OCI-LY7 (cell line): Measurements from ENCODE around the gene XDH. TPM values are rescaled to one million over a fixed set of nuclear protein-coding genes. Genes with fewer than 3 reads are reported as not detected.

Source experiments
- BruUV-seq: library from RNA; stranded (reverse); fragments of 400-500 nt; replicated peaks from 2 replicates; lab custom pipeline; 2021; lab: Mats Ljungman, UMichigan
- CTCF ChIA-PET: fragments of 300-600 bp; sonication (Branson Sonifier 250); formaldehyde crosslinking; loops from one replicate; lab custom pipeline; 2022; ENCODE audit warnings: antibody characterized with exemption; ENCODE audit not compliant: unreplicated experiment; lab: Charles Lee
- POLR2A ChIA-PET: fragments of 300-600 bp; sonication (Branson Sonifier 250); formaldehyde crosslinking; loops from one replicate; lab custom pipeline; 2022; ENCODE audit warnings: antibody characterized with exemption; lab: Charles Lee
- DNase-seq: peaks from one replicate; pipeline ENCODE4 v3.0.0-alpha.2; 2015; ENCODE audit warnings: low spot score
- H2AFZ ChIP-seq: fragments of 200-600 bp; sonication (generic), shearing (Covaris generic); 2 replicates; pipeline ENCODE4 v1.6.1; 2014; ENCODE audit warnings: mild to moderate bottlenecking, antibody characterized with exemption, low read length, moderate library complexity
- H3K27ac ChIP-seq: fragments of 200-600 bp; sonication (generic); 2 replicates; pipeline ENCODE4 v1.5.1; 2014; ENCODE audit warnings: mixed run types, low read depth, mild to moderate bottlenecking, moderate library complexity, low read length, inconsistent platforms; ENCODE audit not compliant: poor library complexity, severe bottlenecking
- H3K36me3 ChIP-seq: fragments of 200-600 bp; sonication (generic); 2 replicates; pipeline ENCODE4 v1.6.1; 2014; ENCODE audit warnings: mild to moderate bottlenecking, antibody characterized with exemption, low read length, moderate library complexity, mixed read lengths; ENCODE audit not compliant: insufficient read depth
- H3K4me1 ChIP-seq: fragments of 200-600 bp; sonication (generic); 2 replicates; pipeline ENCODE4 v1.5.1; 2014; ENCODE audit warnings: mild to moderate bottlenecking, low read length; ENCODE audit not compliant: insufficient read depth, poor library complexity, severe bottlenecking
- H3K4me2 ChIP-seq: fragments of 200-600 bp; sonication (generic); 2 replicates; pipeline ENCODE4 v1.6.1; 2014; ENCODE audit warnings: mild to moderate bottlenecking, low read length
- H3K4me3 ChIP-seq: fragments of 200-600 bp; sonication (generic); 2 replicates; pipeline ENCODE4 v1.5.1; 2014; ENCODE audit warnings: mild to moderate bottlenecking, low read depth, low read length; ENCODE audit not compliant: poor library complexity, severe bottlenecking
- H3K79me2 ChIP-seq: fragments of 200-600 bp; sonication (generic); 2 replicates; pipeline ENCODE4 v1.6.1; 2016; ENCODE audit warnings: low read depth, mild to moderate bottlenecking, low read length, moderate library complexity, mixed read lengths; ENCODE audit not compliant: insufficient read depth
- H3K9me2 ChIP-seq: fragments of 200-600 bp; sonication (generic); 2 replicates; pipeline ENCODE4 v1.6.1; 2016; ENCODE audit warnings: mild to moderate bottlenecking, low read length, mixed read lengths; ENCODE audit not compliant: insufficient read depth
- H3K9me3 ChIP-seq: fragments of 200-600 bp; sonication (generic); 2 replicates; pipeline ENCODE4 v1.6.1; 2014; ENCODE audit warnings: mild to moderate bottlenecking, mixed run types, low read length, mixed read lengths
- H4K20me1 ChIP-seq: fragments of 200-600 bp; sonication (generic); 2 replicates; pipeline ENCODE4 v1.6.1; 2014; ENCODE audit warnings: mild to moderate bottlenecking, antibody characterized with exemption, low read length, moderate library complexity, mixed read lengths; ENCODE audit not compliant: insufficient read depth
- CTCF ChIP-seq: fragments of 200-600 bp; sonication (generic); conservative IDR thresholded peaks from 2 replicates; pipeline ENCODE4 v1.5.1; 2014; ENCODE audit warnings: mild to moderate bottlenecking, antibody characterized with exemption, low read length, moderate library complexity, mixed read lengths
- EZH2phosphoT487 ChIP-seq: fragments of 200-600 bp; sonication (generic); IDR thresholded peaks from 2 replicates; pipeline ENCODE4 v1.6.1; 2018; ENCODE audit warnings: low read depth, borderline replicate concordance, mild to moderate bottlenecking, mixed run types, antibody characterized with exemption, low read length, moderate library complexity, mixed read lengths
- intact Hi-C: fragments of 100-400 bp; cut with micrococcal nuclease; formaldehyde crosslinking; loops from one replicate; pipeline ENCODE4 v1.10.0; 2022; ENCODE audit not compliant: unreplicated experiment
- total RNA-seq, 2 experiments: library from RNA; depleted of rRNA in 1 of 2; stranded (reverse); fragments of >200 nt in 1 of 2; shearing (Covaris generic) in 1 of 2; gene quantifications; 2 replicates each; pipeline ENCODE4 v1.2.3, GENCODE V29; 2014 to 2022

Gene XDH
- total RNA-seq, 2 experiments from 2014 or later, result not detected

GRCh38 chr2:31429040-31429439, 14.5 kb upstream of the XDH start:
- CTCF ChIA-PET, result no interaction called here
- no peaks in the 10 kb centered on the region for H3K79me2 ChIP-seq
- no peak overlapping the region for H3K27ac ChIP-seq
- intact Hi-C loops, result no loop called here
- H2AFZ ChIP-seq, result no peak overlapping the region
- no peak for DNase-seq
- H3K9me2 ChIP-seq, result no peaks in the 10 kb centered on the region
- H3K4me3 ChIP-seq, result no peak overlapping the region
- H3K4me2 ChIP-seq, result no peak overlapping the region
- POLR2A ChIA-PET, result interaction anchor here (0.6 to 1.2 kb wide), 2 partner anchors 13 to 39 kb away, joined by 3 to 5 read pairs; no protein-coding TSS in a partner anchor
- TF ChIP-seq CTCF (no peak), EZH2phosphoT487 (no peak)
- no TSS peak for BruUV-seq
- H3K4me1 ChIP-seq, result no peaks in the 10 kb centered on the region
- no peaks in the 10 kb centered on the region for H3K36me3 ChIP-seq
- H4K20me1 ChIP-seq, result no peaks in the 10 kb centered on the region
- H3K9me3 ChIP-seq, result no peaks in the 10 kb centered on the region

GRCh38 chr2:31428001-31428418, 13.5 kb upstream of the XDH start:
- CTCF ChIA-PET, result no interaction called here
- no TSS peak for BruUV-seq
- no peak overlapping the region for H3K4me3 ChIP-seq

More at GRCh38 chr2:31428001-31428418, 13.5 kb upstream of the XDH start:
- Histone ChIP-seq H2AFZ (no peak overlapping the region), H3K9me3 (no peaks in the 10 kb centered on the region), H3K36me3 (no peaks in the 10 kb centered on the region), H3K79me2 (no peaks in the 10 kb centered on the region), H3K4me1 (no peaks in the 10 kb centered on the region), H3K9me2 (0 out of 2 replicates have a peak, but pooled peaks cover 2% of the 10 kb centered on the region), H4K20me1 (no peaks in the 10 kb centered on the region), H3K4me2 (no peak overlapping the region), H3K27ac (no peak overlapping the region)
- POLR2A ChIA-PET, result interaction anchor here (1.2 kb wide), 1 partner anchor 12 kb away, joined by 3 read pairs; no protein-coding TSS in a partner anchor
- peak; percentile 9 for DNase-seq
- intact Hi-C loops, result no loop called here
- no peak for TF ChIP-seq EZH2phosphoT487
- 0 out of 2 replicates have a peak, but pooled peaks have one; percentile 22 for TF ChIP-seq CTCF
